Ramos (cell line): ENCODE measurements around the gene HDAC5.
"Not testable (repeated sequence)": the region's sequence is repeated elsewhere in the genome, so short reads cannot be mapped to it uniquely, and the experiment has no call there.

Experiments
- in situ Hi-C: fragments of 300-500 bp; cut with MboI; formaldehyde crosslinking; loops from one replicate; pipeline ENCODE4 v1.14.3; 2022; ENCODE audit warnings: low sequenced_read_pairs; ENCODE audit not compliant: unreplicated experiment

HDAC5 gene

GRCh38 chr17:44113382-44113781 lies 10.1 kb downstream of the HDAC5 start:
- in situ Hi-C loops: no loop called here

- in situ Hi-C loops: no loop called here
Observed at GRCh38 chr17:44112284-44113280, 10.9 kb downstream of the HDAC5 start.

DNA sequence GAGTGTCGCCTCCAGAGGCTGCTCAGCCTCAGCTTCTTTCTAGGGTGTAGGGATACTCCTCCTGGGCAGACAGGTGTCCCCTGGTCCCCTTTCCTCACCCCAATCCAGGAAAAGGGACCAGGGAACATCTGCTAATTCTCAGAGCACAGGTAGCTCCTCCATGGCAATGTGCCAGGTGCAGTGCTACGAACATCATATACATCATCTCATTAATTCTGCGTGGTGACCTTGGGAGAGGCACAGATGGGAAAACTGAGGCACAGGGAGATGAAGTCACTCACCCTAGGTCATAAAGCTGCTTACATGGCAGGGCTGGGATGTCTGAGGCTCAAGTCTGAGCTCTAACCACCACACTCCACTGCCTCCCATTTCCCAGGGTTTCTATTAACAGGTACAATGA lies 11.7 kb downstream of the HDAC5 start:
- in situ Hi-C loops: no loop called here

DNA sequence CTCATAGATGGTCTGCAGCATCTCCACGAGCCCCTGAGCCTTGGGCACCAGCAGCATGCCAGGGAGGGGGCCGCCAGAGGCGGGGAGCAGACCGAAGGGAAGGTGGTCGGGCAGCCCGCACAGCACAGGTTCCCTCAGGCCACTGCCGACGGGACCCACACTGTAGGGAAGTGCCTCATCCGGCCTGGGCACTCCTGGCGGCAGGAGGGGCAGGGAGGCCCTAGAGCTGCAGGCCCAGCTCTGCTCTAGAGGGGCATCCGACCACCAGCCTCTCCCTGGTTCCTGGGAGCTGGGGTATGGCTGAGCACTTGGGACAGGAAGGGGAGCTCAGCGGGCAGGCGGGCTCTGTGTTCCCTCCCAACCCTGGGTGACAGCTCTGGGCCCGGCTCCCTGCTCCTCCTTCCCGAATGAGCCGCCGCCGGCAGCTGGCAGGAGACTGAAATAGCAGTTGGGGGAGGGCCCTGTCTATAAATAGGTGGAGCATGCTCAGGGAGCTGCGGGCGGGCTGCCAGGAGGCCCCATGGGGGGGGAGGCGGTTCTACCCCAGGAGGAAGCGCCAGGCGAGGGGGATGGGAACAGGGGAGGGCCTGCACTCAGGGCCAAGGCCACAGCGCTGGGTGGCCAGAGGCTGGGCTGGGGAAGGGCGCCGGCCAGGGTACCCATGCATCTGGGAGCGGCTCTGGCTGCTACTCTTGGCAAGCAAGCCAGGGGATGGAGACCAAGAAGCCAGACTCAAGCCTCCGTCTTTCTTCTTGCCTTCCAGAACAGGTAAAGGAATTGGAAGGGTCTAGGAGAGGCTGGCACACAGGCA lies 12.4 kb downstream of the HDAC5 start:
- in situ Hi-C loops: no loop called here

GRCh38 chr17:44110011-44110686 lies 13.3 kb downstream of the HDAC5 start:
- in situ Hi-C loops: no loop called here

DNA sequence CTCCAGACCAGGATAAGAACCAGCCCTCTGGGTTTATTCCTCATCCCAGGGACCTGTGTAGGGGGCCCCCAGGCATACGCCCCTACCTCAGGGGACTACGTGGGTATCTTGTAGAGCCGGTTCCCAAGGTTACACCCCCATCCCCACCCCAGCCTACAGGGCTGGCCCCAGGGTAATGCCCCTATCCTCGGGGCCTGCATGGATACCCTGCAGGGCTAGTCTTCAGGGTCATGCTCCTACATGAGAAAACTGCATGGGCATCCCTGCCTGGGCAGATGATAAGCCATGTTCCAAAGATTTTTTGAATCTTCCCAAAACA lies 14.2 kb downstream of the HDAC5 start:
- in situ Hi-C loops: no loop called here

DNA sequence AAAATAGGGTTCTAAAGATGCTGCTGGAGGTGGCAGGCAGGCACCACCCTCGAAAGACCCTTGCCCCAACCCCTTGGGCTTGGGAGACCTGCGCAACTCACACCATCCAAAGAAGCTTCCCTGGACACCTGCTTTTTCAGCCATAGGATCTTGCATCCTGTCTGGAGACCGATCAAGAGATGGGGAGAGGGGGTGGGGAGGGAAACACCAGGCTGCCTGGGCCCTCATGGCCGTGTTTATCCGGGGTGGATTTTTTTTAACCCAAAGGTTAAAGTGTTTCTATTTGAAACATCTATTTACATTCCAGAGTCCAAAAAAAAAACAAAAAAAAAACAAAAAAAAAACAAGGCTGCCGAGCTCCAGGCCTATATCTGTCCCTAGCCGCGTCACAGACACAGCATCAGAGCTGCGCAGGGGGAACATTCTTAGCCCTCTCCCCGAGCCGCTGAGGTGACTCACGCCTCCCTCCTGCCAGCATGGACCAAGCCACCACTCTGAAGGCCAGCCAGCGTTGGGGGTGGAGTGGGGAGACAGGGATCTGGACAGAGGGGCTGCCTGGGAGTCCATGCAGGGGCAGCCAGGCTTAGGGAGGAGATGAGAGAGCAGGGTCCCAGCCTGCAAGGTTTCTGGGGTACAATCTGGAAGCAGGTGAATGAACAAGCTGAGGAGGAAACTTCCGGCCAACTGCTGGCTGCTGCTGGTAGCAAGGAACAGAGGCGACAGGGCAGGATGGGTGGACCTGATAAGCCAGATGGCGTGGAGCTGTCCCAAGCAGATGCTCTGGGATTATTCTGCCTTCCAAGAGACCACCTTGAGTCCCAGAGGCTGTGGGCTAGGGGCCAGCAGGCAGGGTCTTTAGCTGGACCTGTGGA lies 14.8 kb downstream of the HDAC5 start:
- in situ Hi-C loops: no loop called here

DNA sequence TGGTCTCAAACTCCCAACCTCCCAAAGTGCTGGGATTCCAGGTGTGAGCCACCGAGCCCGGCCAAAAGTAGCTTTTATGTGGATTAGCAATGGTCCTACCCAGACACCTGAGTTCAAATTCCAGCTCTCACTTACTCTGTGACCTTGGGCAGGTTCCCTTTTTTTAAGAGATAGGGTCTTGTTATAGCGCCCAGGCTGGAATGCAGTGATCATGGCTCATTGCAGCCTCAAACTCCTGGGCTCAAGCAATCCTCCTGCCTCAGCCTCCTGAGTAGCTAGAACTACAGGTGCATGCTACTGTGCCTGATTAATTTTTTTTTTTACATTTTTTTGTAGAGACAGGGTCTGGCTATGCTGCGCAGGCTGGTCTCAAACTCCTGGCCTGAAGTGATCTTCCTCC lies 16.6 kb downstream of the HDAC5 start:
- in situ Hi-C loops: no loop called here

GRCh38 chr17:44105941-44106340 lies 17.5 kb downstream of the HDAC5 start:
- in situ Hi-C loops: no loop called here

DNA sequence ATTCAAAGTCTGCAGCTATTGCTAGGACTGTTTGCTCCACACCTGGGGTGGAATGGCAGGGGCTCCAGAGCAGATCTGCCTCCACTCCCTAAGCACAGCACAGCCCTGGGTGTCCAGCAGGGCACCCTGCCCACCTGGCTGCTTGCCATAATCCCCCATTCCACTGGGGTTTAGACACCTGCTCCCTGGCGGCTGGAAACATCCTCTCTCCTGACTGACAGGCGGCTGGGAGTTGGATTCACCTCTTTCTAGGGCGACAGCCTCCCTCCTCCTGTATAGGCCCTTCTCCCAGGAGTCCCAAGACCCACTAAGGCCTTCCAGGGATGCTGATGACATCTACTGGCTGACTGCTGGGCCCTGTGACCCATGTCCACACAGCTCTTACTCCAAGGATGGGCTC lies 18.0 kb downstream of the HDAC5 start:
- in situ Hi-C loops: no loop called here

GRCh38 chr17:44102849-44103622 lies 20.4 kb downstream of the HDAC5 start:
- in situ Hi-C loops: no loop called here

DNA sequence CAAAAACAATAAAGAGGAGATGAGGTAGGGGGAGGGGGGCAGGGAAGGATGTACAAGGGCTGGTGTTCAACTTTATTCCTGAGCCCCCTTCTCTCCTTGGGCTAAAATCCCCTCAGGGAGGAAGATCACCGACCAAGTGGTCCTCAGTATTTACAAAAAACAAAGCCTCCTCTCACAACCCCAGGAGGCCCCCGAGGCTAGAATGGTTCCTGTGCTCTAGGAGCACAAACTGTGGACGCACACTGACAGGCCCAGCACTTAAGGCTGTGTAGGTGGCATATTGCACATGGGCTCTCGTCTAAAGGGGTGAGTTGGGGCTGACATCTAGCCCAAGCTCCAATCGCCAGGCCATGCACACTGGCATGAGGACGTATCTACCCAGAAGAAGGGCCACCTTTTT lies 21.6 kb downstream of the HDAC5 start:
- in situ Hi-C loops: not testable (repeated sequence)

DNA sequence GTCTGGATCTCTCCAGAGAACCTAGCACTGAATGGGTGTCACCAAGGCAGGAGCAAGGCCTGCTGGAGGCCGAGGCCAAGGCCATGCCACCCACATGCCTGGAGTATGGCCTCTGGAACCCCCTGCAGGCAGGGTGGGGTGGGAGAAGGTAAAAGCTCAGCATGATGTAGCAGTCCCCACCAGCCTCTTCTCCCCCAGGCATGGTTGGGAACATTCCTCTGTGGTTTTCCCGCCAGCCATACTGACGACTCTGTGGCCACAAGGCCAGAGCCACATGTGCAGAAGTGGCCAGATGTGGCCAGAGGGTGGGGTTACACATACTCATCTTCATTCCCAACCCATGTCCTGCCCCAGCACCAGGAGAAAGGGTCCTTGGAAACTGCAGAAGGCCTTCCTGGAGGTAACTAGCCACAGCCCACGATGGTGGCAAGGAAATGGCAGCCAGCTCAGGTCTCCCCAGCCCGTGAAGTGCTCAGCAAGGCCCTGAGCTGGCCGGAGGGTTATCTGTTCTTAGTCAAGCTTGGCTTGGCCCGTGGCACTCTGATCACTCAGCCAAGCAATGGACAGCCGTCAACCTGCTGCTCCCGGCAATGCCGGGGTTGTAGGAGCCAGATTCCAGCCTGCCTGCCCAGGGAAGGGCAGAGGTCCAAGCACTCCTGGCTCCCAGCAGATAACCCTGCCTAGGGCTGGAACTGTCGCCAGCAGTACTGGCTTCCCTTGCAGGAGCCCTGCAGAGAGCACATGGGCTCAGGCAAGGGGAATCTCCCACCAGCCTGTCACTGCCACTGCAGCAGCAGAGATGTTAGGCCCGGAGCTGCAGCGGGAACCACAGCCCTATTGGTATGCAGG lies 26.1 kb downstream of the HDAC5 start:
- in situ Hi-C loops: no loop called here

GRCh38 chr17:44095647-44096496 lies 27.6 kb downstream of the HDAC5 start:
- in situ Hi-C loops: no loop called here

GRCh38 chr17:44095388-44095646 lies 28.1 kb downstream of the HDAC5 start:
- in situ Hi-C loops: no loop called here

GRCh38 chr17:44094701-44095387 lies 28.6 kb downstream of the HDAC5 start:
- in situ Hi-C loops: no loop called here

DNA sequence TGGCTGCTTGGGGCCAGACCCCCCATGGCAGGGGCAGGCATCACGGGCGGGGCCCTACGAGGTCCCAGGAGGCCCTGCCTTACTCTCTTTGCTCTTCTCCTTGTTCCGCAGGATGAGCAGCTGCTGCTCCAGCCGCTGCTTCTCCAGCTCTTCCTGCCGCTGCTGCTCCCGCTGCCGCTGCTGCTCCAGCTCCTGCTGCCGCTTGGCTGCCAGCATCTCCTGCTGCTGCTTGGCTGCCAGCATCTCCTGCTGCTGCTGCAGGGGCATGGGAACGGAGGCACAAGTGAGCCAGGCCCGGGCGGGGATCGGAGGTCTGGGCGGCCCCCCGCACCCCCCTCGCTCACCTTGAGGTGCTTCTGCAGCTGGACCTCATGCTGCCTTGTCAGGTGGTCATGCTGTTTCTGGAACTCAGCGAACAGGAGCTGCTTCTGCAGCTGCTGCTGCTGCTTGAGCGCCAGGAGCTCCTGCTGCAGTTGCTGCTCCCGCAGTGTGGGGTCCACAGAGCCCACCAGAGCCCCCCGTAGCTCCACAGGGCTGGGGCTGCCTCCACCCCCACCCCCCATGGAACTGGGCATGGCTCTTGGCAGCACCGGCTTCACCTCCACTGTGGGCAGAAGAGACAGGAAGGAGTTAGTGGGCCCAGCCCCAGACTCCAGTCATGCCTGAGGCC lies 30.1 kb downstream of the HDAC5 start:
- in situ Hi-C loops: no loop called here
